ENCODE measurements around the gene LRRC7.

- TF ChIP-seq CTCF (IDR thresholded peaks at IDR 0.05) (no peak), POLR2A (IDR thresholded peaks at IDR 0.05) (no peak)
Observed at GRCh38 chr1:70084314-70084915, 516.7 kb downstream of the LRRC7 start.
